Measurements from ENCODE around the gene SLC26A1. TPM values are rescaled to one million over a fixed set of nuclear protein-coding genes. Genes with fewer than 3 reads are reported as not detected.

The SLC26A1 gene
- total and polyA plus RNA-seq, 8 donors = 0.28 to 1.7 (median 0.66) TPM

DNA sequence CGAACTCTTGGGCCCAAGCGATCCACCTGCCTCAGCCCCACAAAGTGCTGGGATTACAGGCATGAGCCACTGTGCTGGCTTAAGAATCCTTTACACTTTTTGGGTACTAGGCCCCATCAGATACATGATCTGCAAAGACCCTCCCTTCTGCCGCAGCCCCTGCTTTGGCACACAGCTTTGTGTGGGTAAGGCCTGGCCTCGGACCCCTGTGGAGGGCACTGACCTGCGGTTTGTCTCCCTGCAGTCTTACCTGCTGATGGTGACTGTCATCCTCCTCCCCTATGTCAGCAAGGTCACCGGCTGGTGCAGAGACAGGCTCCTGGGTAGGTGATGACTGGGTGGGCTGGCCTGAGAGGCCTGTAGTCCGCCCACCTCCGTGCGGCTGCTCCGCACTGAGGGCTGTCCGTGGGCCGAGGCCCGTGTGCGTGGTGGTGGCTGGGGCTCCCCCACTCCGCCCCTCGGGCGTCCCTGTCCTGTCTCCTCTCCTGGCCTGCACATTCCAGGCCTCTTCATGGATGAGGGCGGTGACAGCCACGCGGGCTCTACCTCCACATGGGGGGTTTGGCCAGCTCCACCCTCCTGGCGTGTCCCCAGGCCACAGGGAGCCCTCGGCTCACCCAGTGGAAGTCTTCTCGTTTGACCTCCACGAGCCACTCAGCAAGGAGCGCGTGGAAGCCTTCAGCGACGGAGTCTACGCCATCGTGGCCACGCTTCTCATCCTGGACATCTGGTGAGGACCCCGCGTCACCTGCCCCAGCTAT, 37.9 kb downstream of the SLC26A1 start:
- H3K4me3 ChIP-seq = no peak overlapping the region
- FAIRE-seq = no peak
- DNase-seq = peak in 3 of 6 donors; percentile 1 to 45 (median 9)

DNA sequence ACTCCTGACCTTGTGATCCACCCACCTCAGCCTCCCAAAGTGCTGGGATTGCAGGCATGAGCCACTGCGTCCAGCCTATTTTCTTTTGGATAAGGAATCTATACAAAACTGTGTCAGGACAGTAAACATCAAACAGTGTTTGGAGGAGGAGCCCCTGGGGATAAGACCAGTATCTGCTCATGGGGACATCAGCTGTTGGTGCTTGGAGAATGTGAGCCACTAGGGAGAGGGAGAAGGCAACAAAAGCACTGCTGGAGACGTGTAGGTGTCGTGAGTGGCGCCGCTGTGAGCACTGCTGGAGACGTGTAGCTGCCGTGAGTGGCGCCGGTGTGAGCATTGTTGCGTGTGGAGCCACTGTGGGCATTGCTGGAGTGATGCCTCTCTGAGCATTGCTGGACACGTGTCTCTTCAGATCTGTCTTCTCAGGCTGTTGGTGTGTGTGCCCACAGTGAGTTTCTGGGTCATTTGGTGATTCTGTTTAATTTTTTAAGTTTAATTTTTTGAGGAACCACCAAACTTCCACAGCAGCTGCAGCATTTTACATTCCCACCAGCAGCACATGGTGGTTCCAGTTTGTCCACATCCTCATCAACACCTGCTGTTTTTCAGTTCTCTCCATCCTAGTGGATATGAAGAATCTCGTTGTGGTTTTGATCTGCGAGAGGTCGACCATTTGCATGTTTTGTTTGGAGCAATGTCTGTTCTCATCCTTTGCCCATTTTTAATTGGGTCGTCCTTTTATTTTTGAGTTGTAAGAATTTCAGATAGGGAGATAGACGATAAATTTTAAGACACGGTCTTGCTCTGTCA, 38.8 kb downstream of the SLC26A1 start:
- H3K27me3 ChIP-seq = no peaks in the 10 kb centered on the region
- DNase-seq (peak in 1 of 6 donors; percentile 0), ATAC-seq (no peak), FAIRE-seq (no peak)
- H3K4me1 ChIP-seq = no peaks in the 10 kb centered on the region
- WGBS, 2 donors = 92 to 93% methylated on average over 17 of the region's 17 CpGs
- no peak overlapping the region for H3K27ac ChIP-seq
- TF ChIP-seq, protein P1, sequence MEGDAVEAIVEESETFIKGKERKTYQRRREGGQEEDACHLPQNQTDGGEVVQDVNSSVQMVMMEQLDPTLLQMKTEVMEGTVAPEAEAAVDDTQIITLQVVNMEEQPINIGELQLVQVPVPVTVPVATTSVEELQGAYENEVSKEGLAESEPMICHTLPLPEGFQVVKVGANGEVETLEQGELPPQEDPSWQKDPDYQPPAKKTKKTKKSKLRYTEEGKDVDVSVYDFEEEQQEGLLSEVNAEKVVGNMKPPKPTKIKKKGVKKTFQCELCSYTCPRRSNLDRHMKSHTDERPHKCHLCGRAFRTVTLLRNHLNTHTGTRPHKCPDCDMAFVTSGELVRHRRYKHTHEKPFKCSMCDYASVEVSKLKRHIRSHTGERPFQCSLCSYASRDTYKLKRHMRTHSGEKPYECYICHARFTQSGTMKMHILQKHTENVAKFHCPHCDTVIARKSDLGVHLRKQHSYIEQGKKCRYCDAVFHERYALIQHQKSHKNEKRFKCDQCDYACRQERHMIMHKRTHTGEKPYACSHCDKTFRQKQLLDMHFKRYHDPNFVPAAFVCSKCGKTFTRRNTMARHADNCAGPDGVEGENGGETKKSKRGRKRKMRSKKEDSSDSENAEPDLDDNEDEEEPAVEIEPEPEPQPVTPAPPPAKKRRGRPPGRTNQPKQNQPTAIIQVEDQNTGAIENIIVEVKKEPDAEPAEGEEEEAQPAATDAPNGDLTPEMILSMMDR (IDR thresholded peaks at IDR 0.05) = no peak
- no peaks in the 10 kb centered on the region for H3K9me3 ChIP-seq
- intact Hi-C loops (cut with DNase I) = no loop called here
- no peak overlapping the region for H3K4me3 ChIP-seq
- no peaks in the 10 kb centered on the region for H3K36me3 ChIP-seq

More for the DNA sequence above, 37.9 kb downstream of the SLC26A1 start:
- H3K36me3 ChIP-seq = no peaks in the 10 kb centered on the region
- H3K27me3 ChIP-seq = no peaks in the 10 kb centered on the region
- H3K4me1 ChIP-seq = no peaks in the 10 kb centered on the region
- H3K9me3 ChIP-seq = no peaks in the 10 kb centered on the region
- WGBS, 2 donors = 94 to 95% methylated on average over 27 to 33 of the region's 33 CpGs
- ATAC-seq = no peak
- TF ChIP-seq, protein P1 (IDR thresholded peaks at IDR 0.05) = no peak
- intact Hi-C loops (cut with DNase I) = no loop called here
- no peak overlapping the region for H3K27ac ChIP-seq

DNA sequence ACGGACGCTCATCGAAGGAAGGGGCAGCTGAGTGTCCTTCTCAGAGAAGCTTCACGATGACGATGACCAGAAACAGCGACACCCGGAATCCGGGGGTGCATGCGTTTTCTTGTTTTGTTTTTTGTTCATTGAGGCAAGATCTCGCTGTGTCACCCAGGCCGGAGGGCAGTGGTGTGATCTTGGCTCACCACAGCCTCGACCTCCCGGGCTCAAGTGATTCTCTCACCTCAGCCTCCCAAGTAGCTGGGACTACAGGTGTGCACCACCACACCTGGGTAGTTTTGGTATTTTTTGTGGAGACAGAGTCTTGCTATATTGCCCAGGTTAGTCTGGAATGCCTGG, 39.7 kb downstream of the SLC26A1 start:
- H3K36me3 ChIP-seq = no peaks in the 10 kb centered on the region
- no peak overlapping the region for H3K4me3 ChIP-seq
- H3K4me1 ChIP-seq = no peaks in the 10 kb centered on the region
- FAIRE-seq (no peak), ATAC-seq (no peak), DNase-seq (peak in 1 of 6 donors; percentile 1)
- intact Hi-C loops (cut with DNase I) = no loop called here
- no peak overlapping the region for H3K27ac ChIP-seq
- H3K9me3 ChIP-seq = no peaks in the 10 kb centered on the region
- no peaks in the 10 kb centered on the region for H3K27me3 ChIP-seq
- 98% methylated on average over 13 of the region's 13 CpGs for WGBS, 2 donors
- TF ChIP-seq, protein P1 (IDR thresholded peaks at IDR 0.05) = no peak

DNA sequence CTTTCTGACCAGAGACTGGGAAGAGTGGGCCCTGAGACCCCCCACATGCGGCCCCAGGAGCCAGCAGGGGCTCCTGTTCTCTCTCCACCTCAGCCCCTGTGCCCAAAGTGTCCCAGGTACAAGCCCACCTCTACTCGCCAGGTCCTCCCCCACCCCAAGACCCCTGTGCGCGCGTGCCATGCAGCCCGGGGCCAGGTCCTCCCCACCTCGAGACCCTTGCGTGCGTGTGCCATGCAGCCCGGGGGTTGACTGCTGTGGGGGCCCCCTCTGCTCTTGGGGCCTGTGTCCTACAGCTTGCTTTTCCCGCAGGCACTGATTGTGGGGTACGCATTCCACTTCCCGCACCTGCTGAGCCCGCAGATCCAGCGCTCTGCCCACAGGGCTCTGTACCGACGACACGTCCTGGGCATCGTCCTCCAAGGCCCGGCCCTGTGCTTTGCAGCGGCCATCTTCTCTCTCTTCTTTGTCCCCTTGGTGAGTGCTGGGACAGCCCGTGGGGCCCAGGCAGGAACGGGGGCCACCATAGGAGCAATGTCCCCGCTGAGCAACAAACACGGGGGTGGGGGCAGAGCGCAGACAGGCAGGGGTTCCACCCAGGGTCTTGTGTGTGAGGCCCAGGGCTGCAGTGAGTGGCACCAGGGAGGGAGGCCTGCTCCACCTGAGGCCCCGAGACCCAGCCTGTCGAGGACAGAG, 40.2 kb downstream of the SLC26A1 start:
- H3K27me3 ChIP-seq = no peaks in the 10 kb centered on the region
- H3K4me3 ChIP-seq = no peak overlapping the region
- no peak for ATAC-seq
- TF ChIP-seq, protein P1 (IDR thresholded peaks at IDR 0.05) = no peak
- no peaks in the 10 kb centered on the region for H3K36me3 ChIP-seq
- DNase-seq = peak in 1 of 6 donors; percentile 2
- H3K27ac ChIP-seq = no peak overlapping the region
- H3K9me3 ChIP-seq = no peaks in the 10 kb centered on the region
- FAIRE-seq = no peak
- intact Hi-C loops (cut with DNase I) = no loop called here
- H3K4me1 ChIP-seq = no peaks in the 10 kb centered on the region
- WGBS, 2 donors = 93 to 95% methylated on average over 28 of the region's 28 CpGs
